Activated CD8-positive, alpha-beta memory T cell treated with anti-CD3 and anti-CD28 coated beads for 48 hours (primary cell): ENCODE results near the gene PHF21B.
"Not testable (repeated sequence)": the region's sequence is repeated elsewhere in the genome, so short reads cannot be mapped to it uniquely, and the experiment has no call there.

ENCODE experiments used
- DNase-seq, 3 experiments: peaks; one replicate each; pipeline ENCODE4 v3.0.0-alpha.2; 2020; ENCODE audit warnings: low read depth in 2 of 3, low spot score in 2 of 3

PHF21B gene

GRCh38 chr22:44962741-44963454 is 46.9 kb downstream of the PHF21B start:
- DNase-seq, result no peak

- not testable (repeated sequence) for DNase-seq
Observed at GRCh38 chr22:44961682-44962081, 48.1 kb downstream of the PHF21B start.

GRCh38 chr22:44956840-44957767 is 52.7 kb downstream of the PHF21B start:
- DNase-seq, result no peak

- no peak for DNase-seq
Observed at GRCh38 chr22:44955102-44955501, 54.7 kb downstream of the PHF21B start.

GRCh38 chr22:44954149-44954548 is 55.7 kb downstream of the PHF21B start:
- no peak for DNase-seq

- DNase-seq, result no peak
Observed at GRCh38 chr22:44952863-44953746, 56.7 kb downstream of the PHF21B start.

- no peak for DNase-seq
Observed at GRCh38 chr22:44951510-44951816, 58.3 kb downstream of the PHF21B start.

- no peak for DNase-seq
Observed at GRCh38 chr22:44950806-44951509, 58.8 kb downstream of the PHF21B start.

GRCh38 chr22:44947846-44948245 is 62.0 kb downstream of the PHF21B start:
- no peak for DNase-seq

GRCh38 chr22:44947049-44947448 is 62.8 kb downstream of the PHF21B start:
- no peak for DNase-seq

GRCh38 chr22:44944883-44945601 is 64.8 kb downstream of the PHF21B start:
- DNase-seq, result no peak

- DNase-seq, result no peak
Observed at GRCh38 chr22:44943701-44944324, 66.0 kb downstream of the PHF21B start.

- DNase-seq, result no peak
Observed at GRCh38 chr22:44942979-44943700, 66.7 kb downstream of the PHF21B start.

GRCh38 chr22:44942056-44942455 is 67.7 kb downstream of the PHF21B start:
- DNase-seq, result no peak

- no peak for DNase-seq
Observed at GRCh38 chr22:44941207-44941606, 68.6 kb downstream of the PHF21B start.

- DNase-seq, result no peak
Observed at GRCh38 chr22:44940130-44940529, 69.7 kb downstream of the PHF21B start.

- DNase-seq, result no peak
Observed at GRCh38 chr22:44939451-44939850, 70.4 kb downstream of the PHF21B start.

GRCh38 chr22:44938886-44939285 is 70.9 kb downstream of the PHF21B start:
- no peak for DNase-seq

GRCh38 chr22:44937216-44937615 is 72.6 kb downstream of the PHF21B start:
- no peak for DNase-seq
